ENCODE measurements around the gene CFAP161.
"Not testable (repeated sequence)": the region's sequence is repeated elsewhere in the genome, so short reads cannot be mapped to it uniquely, and the experiment has no call there.

Gene CFAP161

DNA sequence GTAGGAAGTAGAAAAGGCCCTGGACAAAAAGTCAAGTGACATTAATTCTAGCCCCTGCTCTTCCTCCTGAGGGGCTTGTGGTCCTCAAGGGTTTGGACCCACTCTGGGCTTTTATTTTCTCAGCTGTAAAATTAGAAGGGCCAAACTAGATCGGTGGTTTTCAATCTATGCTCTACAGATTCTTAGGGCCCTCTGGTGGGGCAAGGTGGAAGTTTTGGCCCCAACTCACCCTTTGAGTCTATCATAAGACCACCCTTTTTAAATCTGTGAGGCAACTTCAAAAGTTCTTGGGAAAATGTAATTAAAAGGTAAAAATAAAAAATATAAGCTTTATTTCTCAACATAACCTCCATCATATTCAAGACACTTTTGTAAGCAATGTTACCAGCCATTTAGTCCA is 25.6 kb upstream of the CFAP161 start:
- DNase-seq: peak in 1 of 2 donors; percentile 14

GRCh38 chr15:81111018-81111417 is 23.1 kb upstream of the CFAP161 start:
- no peak for DNase-seq

DNA sequence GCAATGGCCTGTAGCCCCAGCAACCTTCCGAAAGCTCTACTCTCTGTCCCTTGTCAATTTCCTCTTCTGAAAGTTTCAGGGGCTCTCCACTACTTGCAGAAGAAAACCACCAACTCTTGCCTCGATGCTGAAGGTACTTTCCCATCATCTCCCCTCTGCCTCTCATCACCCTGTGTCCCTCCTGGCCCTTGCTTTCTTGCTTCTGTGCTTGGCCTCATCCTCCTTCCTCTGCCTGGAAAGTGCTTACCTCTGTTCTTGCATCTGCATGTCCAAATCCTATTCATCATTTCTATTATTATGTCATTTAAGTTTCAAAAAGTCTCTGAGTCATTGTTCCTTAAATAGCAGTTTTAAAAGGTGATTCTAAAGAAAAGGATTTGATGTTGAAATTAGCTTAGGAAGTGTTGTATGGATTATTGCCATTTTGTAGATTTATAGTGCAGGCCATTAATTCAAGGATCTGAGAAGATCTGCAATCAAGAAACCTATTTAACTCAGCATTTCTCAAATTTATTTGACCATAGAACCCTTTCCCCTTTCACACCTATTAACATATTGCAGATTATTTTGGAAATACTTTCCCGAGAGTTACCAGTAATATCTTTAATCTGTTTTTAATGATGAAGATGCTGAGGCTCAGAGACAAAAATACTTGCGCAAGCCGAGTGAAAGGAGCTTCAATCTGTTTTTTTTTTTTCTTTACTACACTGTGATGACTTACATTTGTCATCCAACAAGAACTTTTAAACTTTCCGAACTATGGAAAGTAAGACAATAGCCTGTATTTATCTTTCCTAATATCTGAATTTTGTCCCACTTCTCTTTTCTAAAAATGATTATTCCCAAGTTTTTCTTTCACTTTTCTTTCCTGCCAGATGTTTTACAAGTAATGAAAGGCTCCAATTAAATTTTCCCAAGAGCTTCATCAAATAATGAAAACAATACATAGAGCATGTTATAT is 22.3 kb upstream of the CFAP161 start:
- DNase-seq: no peak

- DNase-seq: no peak
Measured at GRCh38 chr15:81113204-81113657, 20.8 kb upstream of the CFAP161 start.

GRCh38 chr15:81113861-81114291 is 20.2 kb upstream of the CFAP161 start:
- DNase-seq: no peak

DNA sequence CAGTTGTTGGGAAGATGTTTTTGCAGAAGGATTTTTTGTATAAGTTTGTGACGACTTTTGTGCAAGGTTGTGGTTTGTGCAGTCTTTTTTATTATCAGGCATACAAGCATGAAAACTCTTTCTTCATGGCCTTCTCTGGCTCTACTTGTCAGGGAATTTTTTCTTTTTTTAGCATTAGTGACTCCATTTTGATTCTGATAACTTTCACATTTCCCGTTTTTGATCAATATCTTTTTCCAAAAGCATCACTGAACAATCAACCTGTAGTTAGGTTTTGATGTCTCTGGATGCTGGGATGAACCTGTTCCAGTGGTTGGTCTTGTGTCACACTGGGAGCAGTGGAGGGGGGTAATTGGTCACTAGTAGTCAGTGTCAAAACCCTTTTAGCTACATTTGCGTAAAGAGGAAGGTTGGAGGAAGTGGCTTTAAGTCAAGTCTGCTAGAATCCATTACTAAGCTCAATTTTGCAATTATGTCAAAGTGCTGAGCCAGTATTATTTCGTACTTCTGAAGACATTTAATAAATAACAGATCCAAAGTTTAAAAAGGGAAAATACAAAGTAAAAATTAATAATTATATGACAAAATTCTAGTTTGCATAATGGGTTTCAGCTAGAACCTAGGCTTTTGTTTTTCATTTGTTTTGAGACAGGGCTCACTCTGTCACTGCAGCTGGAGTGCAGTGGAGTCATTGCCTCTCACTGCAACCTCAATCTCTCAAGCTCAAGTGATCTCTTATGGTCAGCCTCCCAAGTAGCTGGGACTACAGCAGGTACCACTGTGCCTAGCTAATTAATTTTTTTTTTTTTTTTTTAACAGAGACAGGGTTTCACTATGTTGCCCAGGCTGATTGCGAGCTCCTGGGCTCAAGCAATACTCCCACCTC is 18.8 kb upstream of the CFAP161 start:
- DNase-seq: no peak

GRCh38 chr15:81117136-81117535 is 16.9 kb upstream of the CFAP161 start:
- DNase-seq: no peak

- DNase-seq: no peak
Measured at GRCh38 chr15:81117581-81117980, 16.5 kb upstream of the CFAP161 start.

GRCh38 chr15:81118361-81118760 is 15.7 kb upstream of the CFAP161 start:
- no peak for DNase-seq

DNA sequence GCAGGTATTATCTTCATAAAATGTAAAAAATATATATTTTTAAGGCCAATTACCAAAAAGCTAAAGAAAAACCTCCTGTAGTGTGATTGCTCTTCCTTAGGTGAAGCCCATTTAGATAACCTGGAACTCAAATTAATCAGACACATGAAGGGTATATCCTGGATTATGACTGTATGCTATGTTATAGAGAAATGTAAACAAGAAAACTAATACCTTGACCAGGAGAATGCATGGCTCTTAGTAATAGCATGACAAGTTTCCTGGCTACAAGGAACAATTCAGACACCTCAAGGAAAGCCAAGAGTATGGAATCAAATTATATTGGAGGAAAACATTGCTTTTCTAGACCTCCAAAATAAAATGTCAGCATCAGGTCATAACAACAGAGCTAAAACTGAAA is 14.0 kb upstream of the CFAP161 start:
- no peak for DNase-seq

DNA sequence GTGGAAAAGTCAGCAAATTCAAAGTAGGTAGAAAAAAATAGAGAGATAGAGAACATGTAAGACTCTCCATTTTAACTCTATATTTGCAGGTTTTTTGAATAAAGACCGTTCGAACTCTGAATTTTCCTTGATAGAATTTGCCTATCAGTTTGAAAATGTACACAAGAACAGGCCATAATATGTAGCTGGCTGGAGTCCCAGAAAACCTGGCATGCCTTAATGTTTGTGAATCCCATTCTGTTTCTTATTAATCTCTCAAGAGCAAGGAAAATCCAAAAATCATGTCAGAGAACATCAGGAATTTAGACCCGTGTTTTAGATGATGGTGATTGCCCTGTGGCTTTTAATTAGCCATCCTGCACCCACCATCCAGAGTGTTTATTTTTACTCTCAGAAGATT is 7.2 kb upstream of the CFAP161 start:
- DNase-seq: no peak

- DNase-seq: not testable (repeated sequence)
Measured at GRCh38 chr15:81141478-81141877, 7.4 kb downstream of the CFAP161 start.

DNA sequence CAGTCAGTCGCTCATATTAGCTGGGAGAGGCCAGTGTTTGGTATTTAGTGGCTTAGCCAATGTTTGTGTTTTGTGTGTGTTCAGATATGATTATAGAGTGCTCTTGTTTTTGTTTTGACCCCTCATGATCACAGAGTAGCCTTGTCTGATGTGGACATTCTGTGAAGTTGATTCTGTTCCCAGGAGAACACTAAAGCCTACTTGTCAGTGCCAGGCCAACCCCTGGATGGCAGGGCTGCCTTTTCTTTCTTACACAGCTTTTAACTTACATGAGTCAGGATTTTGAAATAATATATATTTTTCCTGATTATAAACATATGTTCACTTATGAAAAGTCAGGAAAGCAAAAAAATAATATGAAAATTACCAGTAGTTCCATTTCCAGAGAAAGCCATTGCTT is 11.9 kb downstream of the CFAP161 start:
- no peak for DNase-seq

- no peak for DNase-seq
Measured at GRCh38 chr15:81146466-81146865, 12.4 kb downstream of the CFAP161 start.

- DNase-seq: no peak
Measured at GRCh38 chr15:81151389-81151788, 17.3 kb downstream of the CFAP161 start.

GRCh38 chr15:81152339-81152738 is 18.3 kb downstream of the CFAP161 start:
- no peak for DNase-seq

- DNase-seq: no peak
Measured at GRCh38 chr15:81152799-81153198, 18.7 kb downstream of the CFAP161 start.

GRCh38 chr15:81155375-81156218 is 21.5 kb downstream of the CFAP161 start:
- peak; percentile 15 to 42 for DNase-seq

- no peak for DNase-seq
Measured at GRCh38 chr15:81156324-81156723, 22.3 kb downstream of the CFAP161 start.

- no peak for DNase-seq
Measured at GRCh38 chr15:81157195-81157938, 23.3 kb downstream of the CFAP161 start.

DNA sequence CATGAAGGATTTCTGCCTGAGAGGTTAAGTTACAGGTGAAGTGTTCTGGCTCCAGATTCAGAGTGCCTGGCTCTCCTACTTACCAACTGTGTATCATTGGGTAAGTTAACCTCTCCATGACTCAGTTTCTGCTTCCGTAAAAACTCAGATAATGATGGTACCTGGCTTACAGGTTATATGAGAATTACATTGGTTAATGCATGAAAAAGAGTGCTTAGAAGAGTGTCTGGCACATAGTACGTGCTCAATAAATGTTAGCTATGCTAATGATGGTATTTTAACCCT is 23.8 kb downstream of the CFAP161 start:
- DNase-seq: no peak

DNA sequence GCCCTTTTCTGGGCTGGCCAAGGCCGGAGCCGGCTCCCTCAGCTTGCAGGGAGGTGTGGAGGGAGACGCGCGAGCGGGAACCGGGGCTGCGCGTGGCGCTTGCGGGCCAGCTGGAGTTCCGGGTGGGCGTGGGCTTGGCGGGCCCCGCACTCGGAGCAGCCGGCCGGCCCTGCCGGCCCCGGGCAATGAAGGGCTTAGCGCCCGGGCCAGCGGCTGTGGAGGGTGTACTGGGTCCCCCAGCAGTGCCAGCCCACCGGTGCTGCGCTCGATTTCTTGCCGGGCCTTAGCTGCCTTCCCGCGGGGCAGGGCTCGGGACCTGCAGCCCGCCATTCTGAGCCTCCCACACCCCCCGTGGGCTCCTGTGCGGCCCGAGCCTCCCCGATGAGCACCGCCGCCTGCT is 24.5 kb downstream of the CFAP161 start:
- DNase-seq: not testable (repeated sequence)
